Ovary (tissue), 3 donors: ENCODE results near the gene FGFR3.

ENCODE experiments used
- POLR2A ChIP-seq: fragments of 450-650 bp; IDR thresholded peaks from one replicate; pipeline ENCODE4 v1.6.1; 2017; ENCODE audit warnings: antibody characterized with exemption, mild to moderate bottlenecking, moderate library complexity
- TF ChIP-seq, protein P1 (sequence below), 3 donors: fragments of 450-650 bp in 2 of 3; fragments of 200-600 bp in 1 of 3; IDR thresholded peaks; one replicate each; pipeline versions ENCODE4 v1.5.1 to v1.8.0; 2016 to 2022; ENCODE audit warnings: antibody characterized with exemption in 3 of 3, mild to moderate bottlenecking in 1 of 3
- donor health status: DM: no; HTN: no; CAD: no.

DNA sequence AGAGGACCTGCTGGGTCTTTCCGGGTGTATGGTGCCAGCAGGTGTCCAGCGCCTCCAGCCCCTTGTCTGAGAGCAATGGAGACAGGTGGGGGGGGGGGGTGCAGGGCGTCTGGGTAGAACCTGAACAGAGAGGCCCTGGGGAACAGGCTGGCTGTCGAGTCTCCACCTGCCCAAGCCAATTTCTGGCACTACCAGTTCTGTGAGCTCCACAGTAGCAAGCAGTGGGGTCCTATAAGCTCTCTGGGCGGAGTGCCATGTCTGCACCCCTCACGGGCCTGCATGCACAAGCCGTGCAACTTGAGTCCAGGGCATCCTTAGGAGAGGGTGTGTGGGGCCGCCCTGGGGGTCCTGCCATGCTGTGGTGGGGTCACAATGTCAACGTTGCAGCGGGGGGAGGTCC lies 10.1 kb upstream of the FGFR3 start:
- TF ChIP-seq, protein P1, sequence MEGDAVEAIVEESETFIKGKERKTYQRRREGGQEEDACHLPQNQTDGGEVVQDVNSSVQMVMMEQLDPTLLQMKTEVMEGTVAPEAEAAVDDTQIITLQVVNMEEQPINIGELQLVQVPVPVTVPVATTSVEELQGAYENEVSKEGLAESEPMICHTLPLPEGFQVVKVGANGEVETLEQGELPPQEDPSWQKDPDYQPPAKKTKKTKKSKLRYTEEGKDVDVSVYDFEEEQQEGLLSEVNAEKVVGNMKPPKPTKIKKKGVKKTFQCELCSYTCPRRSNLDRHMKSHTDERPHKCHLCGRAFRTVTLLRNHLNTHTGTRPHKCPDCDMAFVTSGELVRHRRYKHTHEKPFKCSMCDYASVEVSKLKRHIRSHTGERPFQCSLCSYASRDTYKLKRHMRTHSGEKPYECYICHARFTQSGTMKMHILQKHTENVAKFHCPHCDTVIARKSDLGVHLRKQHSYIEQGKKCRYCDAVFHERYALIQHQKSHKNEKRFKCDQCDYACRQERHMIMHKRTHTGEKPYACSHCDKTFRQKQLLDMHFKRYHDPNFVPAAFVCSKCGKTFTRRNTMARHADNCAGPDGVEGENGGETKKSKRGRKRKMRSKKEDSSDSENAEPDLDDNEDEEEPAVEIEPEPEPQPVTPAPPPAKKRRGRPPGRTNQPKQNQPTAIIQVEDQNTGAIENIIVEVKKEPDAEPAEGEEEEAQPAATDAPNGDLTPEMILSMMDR (IDR thresholded peaks at IDR 0.05), result no peak
- no peak for TF ChIP-seq POLR2A
